RCC 7860 (cell line): ENCODE results near the gene CELF2.

Experiments used
- DNase-seq: peaks from one replicate; pipeline ENCODE4 v3.0.0-alpha.2; 2015; ENCODE audit warnings: low spot score
- FAIRE-seq: peaks from 2 replicates; lab custom pipeline; 2012; peaks lifted over from hg19 to GRCh38; lab: Jason Lieb, UNC

The CELF2 gene

DNA sequence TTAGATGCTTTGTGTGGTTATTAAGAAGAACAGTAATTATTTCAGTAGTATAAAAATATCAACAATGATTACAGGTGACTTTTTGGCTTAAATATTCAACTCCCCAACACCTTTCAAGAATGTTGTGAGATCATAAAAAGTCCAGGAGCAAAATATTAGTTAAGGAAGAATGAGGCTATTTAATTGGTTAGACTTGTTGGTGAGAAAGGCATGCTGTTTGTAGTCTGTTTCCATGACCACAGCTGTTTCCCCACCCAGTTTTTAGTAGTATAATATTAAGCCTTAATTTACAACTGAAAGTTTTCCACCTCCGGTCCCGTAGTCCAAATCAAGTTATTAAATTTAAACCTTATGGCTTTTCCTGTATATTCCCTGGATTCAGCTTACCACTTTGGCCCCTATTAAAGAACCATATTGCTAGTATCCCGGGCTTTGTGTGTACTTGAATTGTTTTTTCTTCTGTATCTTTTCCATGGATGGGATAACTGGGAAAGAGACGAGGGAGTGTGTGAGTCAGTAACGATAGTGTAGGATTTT, 133.3 kb downstream of the CELF2 start:
- DNase-seq: no peak
- FAIRE-seq: no peak

DNA sequence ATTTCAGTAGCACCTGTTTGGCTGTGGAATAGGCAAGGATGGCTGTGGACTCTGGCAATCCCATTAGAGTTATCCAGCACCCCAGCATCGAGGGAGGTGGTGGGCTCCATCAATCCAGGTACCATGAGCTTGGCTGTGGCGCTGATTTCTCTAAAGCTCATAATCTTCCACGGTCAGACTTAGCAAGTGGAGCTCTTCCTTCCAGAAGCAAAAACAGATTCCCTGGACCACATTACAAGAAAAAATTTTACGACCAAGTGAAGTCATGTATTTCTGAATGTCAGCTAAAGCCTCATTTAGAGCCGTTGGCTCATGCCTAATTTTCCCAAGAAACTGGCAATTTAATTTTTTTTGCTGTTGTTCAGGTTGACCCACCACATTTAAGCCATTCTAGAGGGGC, 135.1 kb downstream of the CELF2 start:
- no peak for DNase-seq
- FAIRE-seq: no peak

DNA sequence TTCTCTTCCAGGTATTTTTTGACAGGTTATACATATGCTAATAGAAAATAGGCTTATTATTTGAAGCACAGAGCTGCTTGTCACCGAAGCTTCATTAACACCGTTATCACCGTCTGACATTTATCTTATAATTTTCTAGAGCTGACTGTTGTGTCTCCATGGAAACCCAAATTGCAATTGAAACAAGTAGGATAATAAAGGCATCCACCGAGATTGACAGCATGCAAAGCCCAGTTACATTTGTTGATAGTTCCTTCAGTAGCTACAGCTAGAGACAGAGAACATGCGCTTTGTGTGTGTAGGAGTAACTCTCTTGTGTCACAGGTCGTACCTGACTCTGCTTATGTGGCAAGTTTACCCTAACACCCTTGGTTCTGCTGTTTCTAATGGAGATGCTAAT, 135.6 kb downstream of the CELF2 start:
- no peak for DNase-seq
- no peak for FAIRE-seq

DNA sequence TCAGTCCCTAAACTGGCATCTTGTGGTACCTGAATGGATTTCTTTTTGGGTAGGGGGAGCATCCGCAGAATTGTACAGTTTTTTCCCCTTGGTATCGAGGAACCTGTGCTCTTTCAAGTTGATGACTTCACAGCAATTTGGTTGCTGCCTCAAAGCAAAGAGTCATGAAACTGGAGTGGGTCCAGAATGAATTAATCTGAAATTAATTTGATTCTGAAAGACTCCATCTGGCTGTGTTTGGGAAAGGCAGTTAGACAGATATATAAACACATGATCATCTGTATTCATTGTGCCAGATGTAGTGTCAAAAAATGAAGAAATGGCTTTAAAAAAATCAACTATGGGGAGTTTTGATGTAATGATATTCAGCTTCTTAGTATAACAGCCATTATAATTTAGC, 136.1 kb downstream of the CELF2 start:
- DNase-seq (no peak), FAIRE-seq (no peak)

DNA sequence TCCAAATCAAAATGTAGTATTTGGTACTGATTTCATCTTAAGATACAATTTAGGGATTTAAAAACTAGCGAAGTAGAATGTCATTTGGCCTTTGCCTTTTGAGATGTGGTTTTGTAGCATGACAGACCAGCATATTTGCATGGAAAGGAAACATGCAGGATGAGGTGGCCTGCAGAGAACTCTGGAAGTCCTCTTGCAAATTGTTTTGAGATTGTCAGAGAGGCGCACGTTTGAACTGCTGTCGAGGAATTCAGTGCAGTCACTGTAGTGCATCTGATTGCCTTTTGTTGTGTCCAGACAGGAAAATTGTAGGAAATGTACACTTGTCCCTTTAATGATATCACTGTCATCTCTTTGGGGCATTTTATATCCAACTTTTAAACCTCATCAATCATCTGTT, 136.7 kb downstream of the CELF2 start:
- FAIRE-seq (no peak), DNase-seq (no peak)

DNA sequence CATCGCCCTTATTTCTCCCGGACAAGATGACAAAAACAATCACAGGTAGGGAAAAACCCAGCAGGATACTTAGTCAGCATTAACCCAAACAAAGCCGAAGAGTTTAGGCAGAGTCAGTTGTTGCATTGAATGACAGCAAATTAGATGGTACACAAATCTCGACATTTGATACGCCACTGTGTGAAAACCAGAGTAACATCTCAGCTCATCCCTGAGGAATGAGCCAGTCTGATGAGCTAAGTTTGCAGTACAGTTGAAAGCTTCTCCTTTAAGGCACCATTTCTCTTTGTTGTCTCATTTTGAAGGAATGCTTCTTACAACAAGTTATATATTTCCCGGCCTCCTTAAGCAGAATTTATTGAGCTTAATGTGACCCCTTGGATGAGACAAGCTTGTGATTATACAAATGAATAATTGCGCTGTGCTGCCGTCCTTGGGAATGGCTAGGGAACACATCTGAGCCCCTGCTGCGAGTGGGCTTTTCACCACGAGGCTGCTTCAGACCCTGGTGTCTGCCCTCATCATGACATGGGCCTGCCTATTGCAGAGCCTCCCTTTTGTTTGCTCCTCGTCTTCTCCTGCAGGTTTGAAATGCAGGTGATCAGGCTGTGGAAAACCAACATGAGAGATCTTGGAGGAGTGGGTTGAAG, 137.3 kb downstream of the CELF2 start:
- FAIRE-seq (no peak), DNase-seq (no peak)

DNA sequence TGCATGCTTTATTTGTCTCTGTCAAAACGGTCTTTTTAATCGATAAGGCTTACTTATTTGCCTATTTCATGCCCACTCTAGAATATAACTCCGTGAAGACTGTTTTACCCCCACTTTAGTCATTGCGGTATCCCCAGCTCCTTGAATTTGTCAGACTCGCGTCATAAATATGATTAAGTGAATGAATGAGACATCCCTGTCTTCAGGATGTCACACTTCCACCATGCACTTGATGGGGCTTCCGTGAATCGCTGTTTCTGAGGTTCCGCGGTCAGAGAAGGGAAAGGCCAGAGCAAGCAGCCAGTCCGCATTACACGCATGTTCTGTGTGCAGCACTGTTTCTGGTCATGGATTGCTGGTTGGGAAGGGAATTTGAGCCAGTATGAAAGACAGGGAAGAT, 138.8 kb downstream of the CELF2 start:
- no peak for FAIRE-seq
- no peak for DNase-seq

DNA sequence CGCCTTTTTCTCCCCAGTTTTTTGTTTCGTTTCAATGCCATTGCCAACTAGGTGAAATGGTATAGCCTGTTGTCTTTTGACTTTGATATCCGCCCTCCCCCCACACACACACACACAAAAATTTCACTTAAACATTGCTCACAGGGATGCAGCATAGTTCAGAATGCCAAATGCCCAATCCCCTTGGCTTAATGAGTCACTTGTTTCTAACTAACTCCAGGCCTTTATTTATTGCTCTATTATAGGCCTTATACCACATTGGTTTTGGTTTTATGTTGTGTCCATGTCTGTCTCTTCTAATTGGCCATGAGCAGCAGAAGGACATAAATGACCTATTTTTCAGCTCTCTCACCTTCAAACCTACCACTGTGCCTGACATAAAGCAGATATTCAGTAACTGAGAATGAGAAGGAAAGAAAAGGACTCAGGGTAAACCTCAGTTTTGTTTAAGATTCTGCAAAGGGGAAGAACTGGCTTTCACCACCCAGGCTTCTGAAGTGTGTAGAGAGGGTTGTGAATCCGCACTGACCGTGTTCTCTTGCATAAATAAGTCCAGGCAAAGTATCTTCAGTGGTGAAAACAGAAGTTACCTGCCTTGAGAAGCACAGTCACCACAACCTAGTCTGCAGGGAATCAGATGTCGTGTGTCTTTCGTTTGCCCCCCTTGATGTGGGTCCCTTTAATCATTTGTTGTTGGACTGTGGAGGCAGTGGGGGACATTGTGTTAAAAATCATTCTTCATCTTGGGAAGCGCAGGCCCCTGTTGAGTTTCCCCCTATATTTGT, 139.8 kb downstream of the CELF2 start:
- no peak for FAIRE-seq
- no peak for DNase-seq

DNA sequence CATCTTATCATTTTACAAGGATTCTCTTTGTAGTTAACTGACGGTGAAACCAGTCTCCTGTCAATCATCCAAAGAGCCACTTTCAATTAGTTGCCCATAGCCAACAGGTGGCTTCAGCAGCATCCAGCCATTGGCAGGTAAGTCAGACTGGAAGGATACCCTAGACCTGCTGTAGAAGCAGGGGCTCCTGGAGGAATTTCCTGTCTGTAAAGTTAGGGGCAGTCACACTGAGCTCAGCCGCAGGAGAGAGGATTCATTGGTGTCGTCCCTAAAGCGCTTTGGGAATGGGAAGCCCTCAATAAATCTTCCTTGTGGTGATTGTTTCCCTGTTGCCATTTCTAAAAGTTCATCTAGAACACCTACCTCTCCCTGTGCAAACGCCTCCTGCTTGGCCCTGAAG, 140.4 kb downstream of the CELF2 start:
- no peak for FAIRE-seq
- no peak for DNase-seq

DNA sequence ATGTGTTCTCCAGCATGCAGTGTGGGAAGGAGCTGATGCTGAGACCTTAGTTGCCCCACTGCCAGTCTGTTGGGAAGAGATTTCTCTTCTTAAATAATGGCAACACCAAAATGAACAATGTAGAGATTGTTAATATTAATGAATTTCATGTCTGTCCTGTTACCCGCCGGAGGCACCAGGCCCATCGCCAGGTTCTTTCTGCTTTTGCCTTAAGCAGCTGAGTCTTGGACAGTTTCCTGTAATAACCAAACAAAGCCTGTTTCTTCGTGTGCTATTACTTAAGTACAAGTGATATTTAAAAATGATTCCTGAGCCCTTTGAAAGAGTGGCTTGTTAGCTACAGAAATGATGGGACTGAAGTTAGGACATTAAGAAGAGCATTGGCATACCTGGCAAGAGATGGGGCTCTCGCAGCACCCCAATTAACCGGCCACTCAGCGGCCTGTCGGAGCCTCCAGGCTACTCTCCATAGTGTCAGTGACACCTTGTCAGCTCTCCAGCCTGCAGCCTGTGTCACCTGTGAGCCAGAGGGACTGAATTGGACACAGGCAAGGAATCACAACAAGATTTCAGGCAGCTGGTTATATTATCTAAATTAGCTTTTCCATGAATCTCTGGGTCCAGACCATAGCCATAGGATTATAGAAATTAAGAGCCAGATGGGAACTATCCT, 142.0 kb downstream of the CELF2 start:
- no peak for FAIRE-seq

DNA sequence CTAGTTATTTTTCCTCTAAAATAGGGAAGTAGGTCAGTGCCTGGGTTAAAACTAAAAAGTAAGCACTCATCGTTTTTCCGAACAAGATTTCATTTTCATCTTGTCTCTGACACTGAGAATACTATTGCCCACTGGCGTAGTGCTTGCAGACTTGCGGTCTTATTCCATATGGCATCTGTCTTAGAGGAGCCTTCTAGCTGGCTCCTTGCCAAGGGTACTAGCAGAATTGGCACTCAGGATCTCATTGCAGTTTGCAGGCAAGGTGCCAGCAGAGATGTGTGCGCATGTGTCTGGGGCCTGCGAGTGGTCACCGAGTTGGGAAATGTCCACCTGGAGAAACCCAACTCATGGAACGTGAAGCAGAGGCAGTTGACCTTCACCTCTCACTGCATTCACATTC, 143.4 kb downstream of the CELF2 start:
- no peak for FAIRE-seq
- DNase-seq: no peak

More for the DNA sequence above, 142.0 kb downstream of the CELF2 start:
- no peak for DNase-seq

DNA sequence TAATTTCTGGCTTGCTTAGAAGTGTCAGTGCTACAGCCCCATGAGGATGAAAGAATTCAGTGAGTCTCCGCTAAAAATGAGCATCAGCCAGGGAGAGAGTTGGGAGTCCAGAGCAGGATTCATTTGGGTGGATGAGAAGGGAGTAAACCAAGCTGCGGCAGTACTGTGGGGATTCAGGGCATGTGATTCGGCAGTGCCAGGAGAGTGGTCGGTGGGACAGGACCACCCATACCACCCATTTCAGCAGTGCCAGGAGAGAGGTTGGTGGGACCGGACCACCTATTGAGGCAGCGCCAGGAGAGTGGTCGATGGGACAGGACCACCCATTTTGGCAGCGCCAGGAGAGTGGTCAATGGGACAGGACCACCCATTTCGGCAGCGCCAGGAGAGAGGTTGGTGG, 144.2 kb downstream of the CELF2 start:
- FAIRE-seq (no peak), DNase-seq (no peak)

DNA sequence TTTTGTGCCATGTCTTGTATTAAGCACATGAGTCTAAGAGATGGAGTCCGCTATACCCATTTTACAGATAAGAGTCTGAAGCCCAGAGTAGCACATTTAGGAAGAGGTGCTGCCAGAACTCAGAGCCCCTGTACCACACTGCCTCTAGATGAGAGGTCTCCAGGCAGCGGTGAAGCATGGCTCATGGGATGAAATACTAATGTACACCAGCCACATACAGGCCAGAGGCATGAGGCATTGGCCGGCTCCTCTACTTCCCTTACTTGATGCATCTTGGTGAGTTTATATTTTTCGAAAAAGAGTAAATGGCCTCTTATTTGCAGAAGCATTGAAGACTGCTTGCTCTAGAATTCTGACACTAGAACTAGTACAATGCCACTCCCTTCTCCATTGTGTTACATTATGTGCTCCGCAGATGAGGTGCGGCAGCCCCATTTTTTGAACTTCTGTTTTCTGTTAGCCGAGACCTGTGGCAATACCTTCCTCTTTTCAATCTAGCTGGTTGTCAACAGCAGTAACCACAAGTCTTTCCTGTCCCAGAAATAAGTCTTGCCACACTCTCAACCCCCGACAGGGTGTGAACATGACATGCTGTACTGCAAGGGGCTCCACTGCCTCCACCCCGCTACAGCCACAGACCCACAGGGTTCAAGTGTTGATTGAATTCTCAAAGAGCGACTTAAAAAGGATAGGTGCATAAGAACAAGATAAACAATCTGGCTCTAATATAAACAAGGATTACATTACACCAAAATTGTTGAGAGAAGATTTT, 145.3 kb downstream of the CELF2 start:
- FAIRE-seq (no peak), DNase-seq (no peak)

DNA sequence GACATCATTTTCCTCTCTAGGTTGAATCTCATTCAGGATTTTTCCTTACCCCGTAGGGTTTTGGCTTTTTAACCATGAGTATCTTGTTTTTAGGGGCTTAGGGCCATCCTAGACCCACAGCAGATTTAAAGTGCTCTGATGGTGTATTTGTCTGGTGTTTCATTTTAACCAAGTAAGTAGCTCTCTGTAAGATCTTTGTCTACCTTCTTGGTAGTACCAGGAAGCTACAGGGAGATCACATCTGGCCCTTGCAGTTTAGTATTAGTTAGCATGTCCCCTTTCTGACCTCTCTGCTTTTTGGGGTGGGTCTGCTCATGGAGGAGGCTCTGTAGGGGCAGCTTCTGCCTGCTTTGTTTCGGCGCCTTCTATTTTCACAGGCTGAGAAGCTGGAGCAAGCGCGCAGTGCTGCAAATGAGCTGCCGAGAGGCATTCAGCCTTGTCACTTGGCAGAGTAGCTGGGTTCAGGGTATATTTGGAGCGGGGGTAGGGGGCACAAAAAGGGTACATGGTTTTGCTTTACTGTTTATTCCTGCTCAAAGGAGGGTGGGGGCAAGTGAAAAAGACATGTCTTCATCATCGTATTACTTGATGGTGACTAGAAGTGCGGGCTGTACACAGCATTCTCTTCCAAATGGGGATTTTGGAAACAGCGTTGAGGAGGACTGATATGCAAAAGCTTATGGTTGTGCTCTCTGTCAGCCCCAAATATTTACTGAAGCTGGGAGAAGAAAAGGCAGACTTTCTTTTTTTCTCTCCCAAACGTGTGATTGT, 146.3 kb downstream of the CELF2 start:
- DNase-seq (no peak), FAIRE-seq (no peak)

DNA sequence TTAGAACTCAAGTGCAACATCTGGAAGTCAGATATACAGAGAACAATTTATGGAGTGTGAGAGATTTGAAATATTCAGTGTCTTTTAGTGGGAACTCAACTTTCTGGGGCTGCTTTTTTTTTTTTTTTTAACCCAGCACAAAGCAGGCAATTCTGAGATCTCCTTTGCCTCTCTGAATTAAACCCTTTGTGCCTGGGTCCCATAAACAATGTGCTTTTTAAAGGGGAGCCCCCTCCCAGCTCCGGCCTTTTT, 146.8 kb downstream of the CELF2 start:
- no peak for DNase-seq
- no peak for FAIRE-seq

DNA sequence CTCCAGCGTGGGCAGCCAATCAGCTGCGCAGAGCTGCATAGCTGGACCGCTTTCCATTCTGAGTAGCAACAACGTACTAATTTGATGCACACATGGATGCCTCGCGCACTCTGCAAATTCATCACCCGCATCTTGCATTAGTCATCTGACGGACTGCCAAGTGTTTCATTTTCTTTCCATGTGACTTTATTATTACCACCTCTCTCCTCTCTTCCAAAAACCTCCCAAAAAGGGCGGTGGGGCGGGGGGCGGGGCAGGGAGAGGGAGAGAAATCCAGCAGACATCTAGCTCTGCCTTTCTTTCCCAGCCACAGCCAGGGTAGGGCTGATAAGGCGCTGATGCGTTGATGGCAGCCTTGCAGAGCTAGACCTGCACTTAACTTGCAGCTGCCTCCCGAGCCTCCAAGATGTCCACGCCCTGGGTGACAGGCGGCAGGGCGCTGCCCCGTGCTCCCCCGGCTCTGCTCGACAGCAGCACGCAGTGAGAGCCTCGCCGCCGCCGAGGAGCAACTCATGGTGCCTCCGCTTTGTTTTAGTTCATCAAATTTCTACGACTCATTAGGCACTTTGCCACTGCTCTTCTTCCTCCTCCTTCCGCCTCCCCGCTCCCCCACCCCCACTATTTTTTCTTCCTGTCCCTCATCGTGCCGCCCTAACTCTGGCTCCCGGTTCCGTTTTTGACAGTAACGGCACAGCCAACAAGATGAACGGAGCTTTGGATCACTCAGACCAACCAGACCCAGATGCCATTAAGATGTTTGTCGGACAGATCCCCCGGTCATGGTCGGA, 147.3 kb downstream of the CELF2 start:
- FAIRE-seq (no peak), DNase-seq (no peak)

DNA sequence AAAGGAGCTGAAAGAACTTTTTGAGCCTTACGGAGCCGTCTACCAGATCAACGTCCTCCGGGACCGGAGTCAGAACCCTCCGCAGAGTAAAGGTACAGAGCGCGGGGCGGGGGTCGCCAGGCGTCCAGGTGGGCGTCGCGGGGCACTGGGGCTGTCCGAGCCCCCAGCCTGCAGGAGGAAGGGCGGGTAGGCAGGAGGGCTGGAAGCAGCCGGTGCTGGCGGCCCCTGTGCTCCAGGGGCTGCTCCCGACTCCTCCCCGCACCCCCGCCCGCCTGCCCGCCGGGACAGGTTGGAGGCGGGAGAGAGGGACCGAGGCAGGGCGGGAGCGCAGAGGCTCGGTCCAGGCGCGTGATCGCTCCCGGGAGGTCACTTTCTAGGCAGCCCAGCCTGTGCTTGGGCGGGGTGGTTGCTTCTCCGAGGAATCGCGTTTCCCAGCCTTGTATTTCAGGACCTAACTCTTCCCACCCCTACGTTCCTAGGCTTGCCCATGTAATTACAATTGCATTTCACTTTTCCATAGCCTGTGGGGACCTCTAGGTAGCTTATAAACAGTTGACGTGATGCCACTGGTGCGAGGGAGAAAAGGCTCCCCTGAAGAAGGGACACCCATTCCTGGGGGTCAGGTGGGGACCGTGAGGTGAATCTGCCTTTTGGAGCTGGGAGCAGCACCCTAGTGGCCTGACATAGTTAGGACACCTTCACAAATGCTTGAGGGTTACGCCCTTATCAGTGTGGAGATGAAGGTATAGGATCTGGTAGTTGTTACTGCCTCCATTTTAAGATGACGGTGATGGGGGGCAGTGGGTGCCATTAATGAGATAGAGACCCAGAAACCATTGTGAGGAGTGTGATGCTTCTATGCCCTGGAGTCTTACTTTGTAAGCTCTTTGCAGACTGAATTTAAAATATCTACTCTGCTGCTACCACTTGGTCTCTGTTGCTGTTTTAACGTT, 148.2 kb downstream of the CELF2 start:
- FAIRE-seq (no peak), DNase-seq (no peak)

DNA sequence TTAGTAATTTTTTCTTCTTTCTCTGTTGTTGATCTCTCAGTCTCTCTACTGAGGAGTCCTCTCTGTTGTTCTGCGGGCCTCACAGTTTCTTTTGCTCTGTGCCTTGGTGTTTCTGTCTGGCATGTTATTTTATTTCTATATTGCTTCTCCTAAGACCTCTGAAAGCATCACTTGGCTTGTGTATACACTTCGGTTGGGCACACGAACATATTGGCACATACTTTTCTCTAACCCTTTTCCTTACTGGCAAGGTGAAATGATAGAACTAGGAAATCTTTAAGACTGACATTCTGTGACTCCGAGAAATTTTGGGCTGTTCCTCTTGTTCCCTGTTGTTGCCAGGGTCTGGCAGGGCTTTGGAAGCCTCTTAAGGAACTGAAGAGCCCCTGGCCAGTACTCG, 148.9 kb downstream of the CELF2 start:
- DNase-seq: no peak
- no peak for FAIRE-seq
